Epithelial cell of esophagus (primary cell): ENCODE data around the gene USP3.

Experiments used
- DNase-seq: peaks from one replicate; pipeline ENCODE4 v3.0.0; 2010; ENCODE audit warnings: low read depth
- H3K4me3 ChIP-seq: 2 replicates; pipeline ENCODE4 v1.5.1; 2011; ENCODE audit warnings: mild to moderate bottlenecking, low read length, control low read depth
- TF ChIP-seq, protein P1 (sequence below): IDR thresholded peaks from 2 replicates; pipeline ENCODE4 v1.5.1; 2011; ENCODE audit warnings: low read depth, mild to moderate bottlenecking, low read length, control low read depth, inconsistent platforms; ENCODE audit not compliant: insufficient read depth; ENCODE audit errors: missing control alignments

The USP3 gene

DNA sequence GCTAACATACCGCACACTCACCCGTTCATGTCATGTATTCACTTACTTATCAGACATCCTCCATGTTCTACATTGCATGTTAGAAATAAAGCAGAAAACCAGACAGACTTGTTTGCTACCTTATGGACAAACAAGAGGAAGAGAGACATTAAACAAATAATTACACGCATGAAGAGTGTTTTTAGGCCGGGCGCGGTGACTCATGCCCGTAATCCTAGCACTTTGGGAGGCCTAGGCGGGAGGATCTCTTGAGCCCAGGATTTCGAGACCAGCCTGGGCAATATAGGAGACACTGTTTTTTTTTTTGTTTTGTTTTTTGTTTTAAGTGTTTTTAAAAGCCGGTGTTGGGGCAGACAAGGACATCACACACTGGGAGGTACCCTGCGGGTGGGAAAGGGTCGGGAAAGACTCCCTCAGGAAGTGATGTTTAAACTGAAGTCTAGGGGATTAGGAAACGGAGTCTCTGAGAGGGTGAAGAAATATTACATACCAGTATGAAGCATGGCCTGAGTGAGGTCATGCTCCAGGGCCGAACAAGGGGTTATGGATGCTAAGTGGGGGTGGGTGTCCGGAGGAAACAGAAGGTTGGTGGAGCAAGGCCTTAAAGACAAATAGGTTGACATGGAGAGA lies 2.1 kb upstream of the USP3 start:
- TF ChIP-seq, protein P1, sequence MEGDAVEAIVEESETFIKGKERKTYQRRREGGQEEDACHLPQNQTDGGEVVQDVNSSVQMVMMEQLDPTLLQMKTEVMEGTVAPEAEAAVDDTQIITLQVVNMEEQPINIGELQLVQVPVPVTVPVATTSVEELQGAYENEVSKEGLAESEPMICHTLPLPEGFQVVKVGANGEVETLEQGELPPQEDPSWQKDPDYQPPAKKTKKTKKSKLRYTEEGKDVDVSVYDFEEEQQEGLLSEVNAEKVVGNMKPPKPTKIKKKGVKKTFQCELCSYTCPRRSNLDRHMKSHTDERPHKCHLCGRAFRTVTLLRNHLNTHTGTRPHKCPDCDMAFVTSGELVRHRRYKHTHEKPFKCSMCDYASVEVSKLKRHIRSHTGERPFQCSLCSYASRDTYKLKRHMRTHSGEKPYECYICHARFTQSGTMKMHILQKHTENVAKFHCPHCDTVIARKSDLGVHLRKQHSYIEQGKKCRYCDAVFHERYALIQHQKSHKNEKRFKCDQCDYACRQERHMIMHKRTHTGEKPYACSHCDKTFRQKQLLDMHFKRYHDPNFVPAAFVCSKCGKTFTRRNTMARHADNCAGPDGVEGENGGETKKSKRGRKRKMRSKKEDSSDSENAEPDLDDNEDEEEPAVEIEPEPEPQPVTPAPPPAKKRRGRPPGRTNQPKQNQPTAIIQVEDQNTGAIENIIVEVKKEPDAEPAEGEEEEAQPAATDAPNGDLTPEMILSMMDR, result no peak
- H3K4me3 ChIP-seq, result no peak overlapping the region
- peak; percentile 86 for DNase-seq

DNA sequence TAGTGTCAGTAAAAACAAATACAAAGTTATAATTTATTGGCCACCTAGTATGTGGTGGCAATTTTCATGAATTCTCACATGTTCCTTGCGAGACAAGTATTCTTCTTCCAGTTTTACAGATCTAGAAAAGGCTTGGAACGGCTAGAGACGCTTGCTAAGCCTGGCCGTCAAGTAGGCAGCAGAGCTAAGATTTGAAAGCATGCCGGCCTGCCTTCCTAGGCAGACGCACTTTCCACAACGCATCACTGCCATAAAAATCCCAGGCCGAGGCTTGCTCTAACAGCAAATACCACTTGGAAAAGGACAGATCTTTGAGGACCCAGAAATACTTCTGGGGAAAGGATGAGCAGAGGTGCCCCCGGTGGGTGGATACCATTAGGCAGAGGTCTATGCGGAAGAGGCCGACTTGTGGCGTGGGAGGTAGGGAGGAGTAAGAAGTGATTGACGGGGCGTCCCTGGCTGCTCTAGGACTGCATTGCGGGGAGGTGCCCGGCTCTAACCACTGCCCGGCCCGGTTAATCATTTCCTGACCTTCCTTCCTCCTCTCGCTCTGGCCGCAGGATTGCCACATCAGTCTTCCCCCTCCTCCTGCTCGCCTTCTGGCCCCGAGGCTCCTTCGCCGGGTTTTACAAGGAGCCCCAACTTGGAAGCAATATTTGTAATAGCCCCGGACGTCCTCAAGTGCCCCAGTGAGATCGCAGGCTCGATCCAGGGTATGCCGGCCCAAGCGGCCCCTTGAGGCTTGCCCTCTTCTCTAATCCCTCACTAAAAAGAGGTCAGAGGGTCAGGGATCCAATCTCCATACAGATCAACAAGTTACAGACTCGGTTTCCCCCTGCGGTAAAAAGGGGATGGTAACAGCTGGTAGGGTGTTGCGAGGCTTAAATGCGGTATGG lies 1.3 kb upstream of the USP3 start:
- TF ChIP-seq, protein P1, result no peak

DNA sequence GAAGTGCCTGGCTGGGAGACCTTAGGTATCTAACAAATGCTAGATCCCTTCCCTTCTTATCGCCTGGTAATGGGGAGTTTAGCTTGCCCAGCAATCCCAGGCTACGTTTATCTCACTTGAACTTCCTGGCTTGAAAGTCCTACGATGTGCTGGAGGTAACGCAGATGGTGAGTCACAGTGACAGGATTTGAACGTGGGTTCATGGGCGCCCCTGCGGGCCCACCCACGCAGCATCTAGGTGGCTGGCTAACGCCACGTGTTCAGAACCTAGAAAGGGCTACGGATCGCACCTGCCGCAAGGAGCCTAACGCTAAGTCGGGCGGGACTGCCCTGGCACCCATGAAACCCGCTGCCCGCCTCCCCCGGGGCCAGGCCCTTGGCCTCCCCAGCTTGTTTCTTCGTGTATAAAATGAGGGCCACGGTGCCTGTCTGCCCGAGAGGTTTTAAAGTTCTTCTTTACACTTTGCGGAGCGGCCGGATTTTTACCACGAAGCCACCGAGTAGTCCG lies 600 bp upstream of the USP3 start:
- TF ChIP-seq, protein P1, result peak; percentile 1
- H3K4me3 ChIP-seq, result peak overlapping the region; percentile 58
- DNase-seq, result peak; percentile 94

More for the DNA sequence above, 1.3 kb upstream of the USP3 start:
- peak overlapping the region; percentile 58 for H3K4me3 ChIP-seq
- peak; percentile 86 for DNase-seq

DNA sequence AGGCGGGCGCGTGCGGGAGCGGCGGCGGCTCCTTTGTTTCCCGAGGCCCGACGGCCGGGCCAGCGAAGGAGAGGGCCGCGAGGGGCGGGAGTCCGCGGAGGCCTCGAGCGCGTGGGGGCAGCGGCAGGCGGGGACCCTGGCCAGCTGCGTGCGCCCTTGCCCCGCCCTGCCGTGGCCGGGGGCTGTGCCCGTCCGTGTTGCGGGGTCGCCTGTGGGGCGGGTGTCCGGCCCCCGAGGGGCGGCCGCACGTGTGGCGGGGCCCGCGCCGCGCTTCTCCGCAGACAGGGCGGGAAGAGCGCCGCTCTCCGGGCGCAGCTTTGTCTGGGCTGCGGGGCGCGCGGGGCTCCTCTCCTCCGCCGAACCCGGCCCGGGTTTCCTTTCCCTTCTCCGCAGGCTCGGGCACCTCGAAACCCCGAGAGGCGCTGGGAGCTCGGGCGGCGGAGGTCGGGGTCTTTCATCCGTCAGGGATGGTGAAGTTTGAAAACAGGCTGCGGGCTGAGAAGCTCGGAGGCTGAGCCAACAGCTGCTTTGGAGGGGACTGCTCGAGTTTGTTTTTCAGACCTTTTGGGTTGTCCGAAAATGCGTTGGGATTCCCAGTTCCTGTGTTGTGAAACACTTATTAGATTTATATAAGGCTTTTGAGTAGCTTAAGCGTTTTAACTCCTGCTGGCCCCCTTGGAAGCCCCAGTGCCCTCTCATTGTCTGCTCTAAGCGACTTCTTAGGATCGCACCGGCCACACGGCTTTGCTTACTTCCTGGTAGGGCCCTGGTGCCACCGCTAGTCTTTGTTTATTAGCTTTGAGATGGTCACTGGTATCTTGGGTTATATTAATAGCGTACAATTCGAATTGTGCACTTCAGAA lies 817 bp downstream of the USP3 start:
- peak overlapping the region; percentile 88 for H3K4me3 ChIP-seq
- DNase-seq, result peak; percentile 61
- TF ChIP-seq, protein P1, result peak; percentile 32

DNA sequence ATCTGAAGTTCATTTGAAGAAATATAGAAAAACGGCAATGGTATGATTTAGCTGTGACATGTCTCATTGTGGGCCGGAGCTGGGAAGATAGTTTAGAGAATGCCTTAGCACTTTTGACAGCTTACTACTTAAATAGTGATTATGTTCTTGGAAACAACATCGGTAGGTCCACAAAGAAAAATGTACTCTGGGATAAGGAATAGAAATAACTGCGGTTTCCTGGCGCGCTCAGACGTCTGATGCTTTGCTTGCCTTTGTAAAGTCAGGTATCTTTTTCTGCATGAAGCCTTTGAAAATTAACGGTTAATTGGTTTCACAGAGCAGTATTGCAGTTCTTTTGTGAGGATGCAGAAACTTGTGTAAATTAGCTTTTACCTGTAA lies 1.4 kb downstream of the USP3 start:
- TF ChIP-seq, protein P1, result no peak
- DNase-seq, result no peak
- peak overlapping the region; percentile 88 for H3K4me3 ChIP-seq

DNA sequence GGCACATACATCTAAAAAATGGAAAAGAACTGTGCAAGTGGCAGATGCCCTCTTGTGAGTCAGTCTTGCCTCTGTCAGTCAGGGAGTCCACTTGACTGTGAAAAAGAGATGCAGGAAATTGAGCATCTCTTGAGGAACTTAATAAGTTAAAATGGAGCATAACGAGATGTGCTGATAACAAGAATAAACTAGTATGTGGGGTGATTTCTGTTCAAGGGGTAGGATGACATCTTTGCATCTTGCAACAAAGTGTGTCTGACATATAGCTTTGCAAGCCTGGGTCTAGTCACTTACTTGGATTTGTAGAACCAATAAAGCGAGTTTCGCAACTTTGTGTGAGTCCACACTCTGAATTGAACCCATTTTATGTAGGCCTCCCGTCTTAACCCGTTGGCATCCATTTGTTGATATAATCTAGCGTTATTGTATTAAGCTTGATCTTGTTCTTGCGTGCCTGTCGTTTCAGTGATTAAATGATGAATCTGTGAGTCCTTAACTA lies 2.2 kb downstream of the USP3 start:
- DNase-seq, result peak; percentile 74
- TF ChIP-seq, protein P1, result no peak
- peak overlapping the region; percentile 88 for H3K4me3 ChIP-seq
